NCI-H2171 (cell line): ENCODE measurements around the gene ABCF1.

ENCODE experiments used
- DNase-seq: peaks from one replicate; lab custom pipeline; 2025; lab: John Stamatoyannopoulos, UW

ABCF1 gene

DNA sequence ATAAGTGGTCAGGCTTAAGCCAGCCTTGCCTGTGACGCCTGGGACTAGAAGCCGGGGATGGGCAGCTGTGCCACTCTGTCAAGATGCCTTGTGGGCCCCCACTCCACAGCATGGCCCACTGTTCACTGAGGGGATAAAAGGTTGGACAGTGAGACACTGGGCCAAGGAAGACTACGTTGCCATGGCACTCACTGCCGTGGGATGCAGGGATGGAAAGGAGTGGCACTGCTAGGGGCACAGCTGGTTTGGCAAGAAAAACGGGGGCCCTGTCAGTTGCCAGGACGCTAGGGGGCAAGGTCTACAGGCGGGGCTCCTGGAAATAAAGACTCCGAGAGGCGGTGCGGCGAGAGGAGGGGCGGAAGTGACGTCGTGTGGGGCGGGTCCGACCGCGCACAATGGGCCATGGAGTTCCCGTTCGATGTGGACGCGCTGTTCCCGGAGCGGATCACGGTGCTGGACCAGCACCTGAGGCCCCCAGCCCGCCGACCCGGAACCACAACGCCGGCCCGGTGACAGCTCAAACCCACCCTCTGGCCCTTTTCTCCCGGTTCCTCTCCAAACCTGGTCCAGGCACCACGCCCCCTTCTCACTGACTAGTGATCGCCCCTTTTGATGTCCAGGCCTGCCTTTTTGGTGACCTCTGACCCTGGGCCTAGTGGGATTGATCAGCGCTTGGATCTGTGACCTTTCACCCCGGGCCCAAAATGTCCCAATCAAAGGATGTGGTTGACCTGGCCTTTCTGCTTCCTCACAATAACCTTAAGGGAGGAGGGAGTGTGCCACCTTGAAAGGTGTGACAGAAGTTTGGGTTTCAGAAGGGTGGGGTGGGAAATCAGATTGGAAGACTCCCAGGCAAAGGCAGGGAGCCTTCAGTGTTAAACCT, 55.5 kb downstream of the ABCF1 start, which contains the start of gene ATAT1:
Gene ATAT1 (plus strand): TSS at position 391 of the 883 bp plus-strand sequence.
- peak; percentile 82 for DNase-seq

DNA sequence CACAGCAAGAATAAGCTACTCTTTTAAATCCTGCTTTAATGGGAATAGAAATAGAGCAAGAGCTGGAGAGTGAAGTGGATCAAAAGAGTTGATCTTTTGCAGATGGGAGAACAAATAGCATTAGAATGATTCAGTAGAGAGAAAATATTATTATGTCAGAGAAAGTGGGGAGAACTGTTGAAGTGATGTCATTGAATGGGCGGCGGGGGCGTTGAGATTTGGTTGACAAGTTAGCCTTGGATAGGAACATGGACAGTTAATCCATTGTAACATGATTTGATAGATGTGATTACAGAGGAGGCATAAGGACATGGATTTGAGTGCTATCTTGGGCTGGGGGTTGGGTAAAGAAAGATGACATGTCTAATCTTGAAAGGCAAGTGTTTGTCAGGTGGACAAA, 64.6 kb downstream of the ABCF1 start:
- DNase-seq: no peak

DNA sequence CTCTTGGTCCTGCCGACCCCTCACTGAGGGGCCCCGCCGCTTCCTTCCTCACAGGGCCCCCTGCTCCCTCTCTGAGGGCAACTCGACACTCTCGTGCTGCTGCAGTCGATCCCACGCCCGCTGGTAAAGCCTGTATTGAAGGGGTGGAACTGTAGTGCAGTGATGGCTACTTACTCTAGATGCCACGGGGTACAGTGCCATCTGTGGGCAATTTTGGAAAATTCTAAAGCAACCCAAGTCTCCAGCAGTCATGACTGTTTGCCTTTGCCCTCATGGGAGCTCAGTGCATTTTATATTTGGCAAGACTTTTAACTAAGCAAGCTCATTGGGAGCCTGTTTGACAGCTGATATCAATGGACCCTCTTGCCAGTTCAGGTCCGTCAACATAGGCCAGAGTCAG, 69.2 kb downstream of the ABCF1 start:
- DNase-seq: no peak

DNA sequence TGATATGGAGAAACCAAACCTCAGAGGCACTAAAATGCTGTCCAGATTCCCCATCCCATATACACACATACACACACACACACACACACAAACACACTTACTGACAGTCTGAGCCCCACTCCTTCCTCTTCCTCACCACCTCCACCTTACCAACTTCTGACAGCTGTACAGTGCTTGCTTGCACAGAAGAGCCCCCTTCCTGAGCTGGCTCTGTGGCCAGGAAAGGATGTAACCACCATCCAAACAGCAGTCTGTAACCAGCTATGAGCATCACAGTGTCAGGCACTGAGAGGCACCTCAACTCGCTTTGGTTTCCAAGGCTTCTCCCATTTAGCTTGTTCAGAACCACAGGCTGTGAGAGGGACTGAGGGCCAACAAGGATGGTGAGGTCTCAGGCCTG, 69.8 kb downstream of the ABCF1 start:
- DNase-seq: no peak
